Gastroesophageal sphincter (tissue), 4 donors: Measurements from ENCODE around the gene NUP210. TPM values are rescaled to one million over a fixed set of nuclear protein-coding genes. Genes with fewer than 3 reads are reported as not detected.

Experiments
- ATAC-seq: fragments of 150-250 bp; one replicate; pipeline ENCODE4 v1.9.1; 2016; ENCODE audit warnings: mild to moderate bottlenecking, moderate library complexity
- H3K27ac ChIP-seq, 4 donors: fragments of 200-600 bp; sonication (generic) in 3 of 4; 1 replicate in 3 of 4; 2 replicates in 1 of 4; pipeline ENCODE4 v1.5.1; 2016 to 2019
- H3K27me3 ChIP-seq: fragments of 200-600 bp; sonication (generic); one replicate; pipeline ENCODE4 v1.5.1; 2019
- H3K36me3 ChIP-seq, 2 donors: fragments of 200-600 bp; sonication (generic); one replicate each; pipeline ENCODE4 v1.5.1; 2019; ENCODE audit warnings: control low read depth in 1 of 2
- H3K4me1 ChIP-seq, 3 donors: fragments of 200-600 bp; sonication (generic); 1 replicate in 2 of 3; 2 replicates in 1 of 3; pipeline ENCODE4 v1.5.1; 2016 to 2019; ENCODE audit warnings: control low read depth in 2 of 3
- H3K4me3 ChIP-seq, 2 donors: fragments of 200-600 bp; sonication (generic); one replicate each; pipeline ENCODE4 v1.5.1; 2019; ENCODE audit warnings: mild to moderate bottlenecking in 1 of 2, moderate library complexity in 1 of 2
- H3K9me3 ChIP-seq, 3 donors: fragments of 200-600 bp; sonication (generic); one replicate each; pipeline ENCODE4 v1.5.1; 2017 to 2019; ENCODE audit warnings: control low read depth in 2 of 3
- CTCF ChIP-seq, 4 experiments: fragments of 200-600 bp in 2 of 4; fragments of 450-650 bp in 2 of 4; sonication (generic) in 1 of 4; IDR thresholded peaks; one replicate each; pipeline ENCODE4 v1.5.1; 2017 to 2019; ENCODE audit warnings: antibody characterized with exemption in 4 of 4, mild to moderate bottlenecking in 2 of 4, moderate library complexity in 2 of 4
- EP300 ChIP-seq: sonication (generic); formaldehyde crosslinking; IDR thresholded peaks from one replicate; pipeline ENCODE4 v1.6.1; 2017; ENCODE audit warnings: antibody characterized with exemption, mild to moderate bottlenecking
- POLR2A ChIP-seq, 2 donors: fragments of 450-650 bp; IDR thresholded peaks; one replicate each; pipeline ENCODE4 v1.6.1; 2017; ENCODE audit warnings: antibody characterized with exemption in 2 of 2, mild to moderate bottlenecking in 2 of 2, moderate library complexity in 1 of 2
- POLR2AphosphoS5 ChIP-seq: sonication (generic); formaldehyde crosslinking; IDR thresholded peaks from one replicate; pipeline ENCODE4 v1.6.1; 2017; ENCODE audit warnings: antibody characterized with exemption
- WGBS, 2 donors: methylation state at CpG; one replicate each; pipeline ENCODE4 v1.1.5; 2018; ENCODE audit warnings: low coverage in 1 of 2; 5-methylcytosine and 5-hydroxymethylcytosine counted together
- total RNA-seq, 4 donors: library from RNA; depleted of rRNA; stranded (reverse); fragments of >200 nt; gene quantifications; one replicate each; pipeline ENCODE4 v1.1.0, GENCODE V29; 2016

Gene NUP210
- total RNA-seq, 4 donors from 2014 or later, result 3.0 to 6.2 (median 4.5) TPM

GRCh38 chr3:13424141-13424844 is 4.2 kb upstream of the NUP210 start:
- TF ChIP-seq POLR2AphosphoS5, result no peak
- Histone ChIP-seq H3K27ac (no peak overlapping the region), H3K36me3 (no peaks in the 10 kb centered on the region), H3K4me1 (peaks cover 0 to 12% (median 2%) of the 10 kb centered on the region in 3 donors), H3K4me3 (no peak overlapping the region), H3K27me3 (peaks cover 16% of the 10 kb centered on the region), H3K9me3 (no peaks in the 10 kb centered on the region)
- no peak for ATAC-seq
- 52 to 65% methylated on average over 2 to 3 of the region's 3 CpGs for WGBS, 2 donors

- no peak for ATAC-seq
These were observed 976 bp upstream of the NUP210 start for GRCh38 chr3:13420831-13421765.

GRCh38 chr3:13419505-13420044 is 547 bp downstream of the NUP210 start:
- H3K4me1 ChIP-seq, result peaks cover 0 to 24% (median 6%) of the 10 kb centered on the region in 3 donors
- H3K27ac ChIP-seq, result peak overlapping the region in 3 of 4 donors; percentile 68 to 77 (median 71)
- TF ChIP-seq POLR2A (IDR thresholded peaks at IDR 0.05) (no peak), EP300 (no peak), POLR2AphosphoS5 (no peak), CTCF (IDR thresholded peaks at IDR 0.05) (peak in 2 of 4 experiments; percentile 11 to 28)
- no peaks in the 10 kb centered on the region for H3K9me3 ChIP-seq
- H3K27me3 ChIP-seq, result peaks cover 18% of the 10 kb centered on the region
- ATAC-seq, result peak; percentile 60
- no peaks in the 10 kb centered on the region for H3K36me3 ChIP-seq
- H3K4me3 ChIP-seq, result peak overlapping the region; percentile 37 to 67
- WGBS, 2 donors, result no CpG with 5 or more reads among the region's 64 CpGs

More at GRCh38 chr3:13420831-13421765, 976 bp upstream of the NUP210 start:
- 65 to 68% methylated on average over 3 to 13 of the region's 27 CpGs for WGBS, 2 donors
- Histone ChIP-seq H3K36me3 (no peaks in the 10 kb centered on the region), H3K4me1 (peaks cover 0 to 24% (median 6%) of the 10 kb centered on the region in 3 donors), H3K9me3 (no peaks in the 10 kb centered on the region), H3K27ac (peak overlapping the region in 1 of 4 donors; percentile 77), H3K4me3 (peak overlapping the region in 1 of 2 donors; percentile 67), H3K27me3 (peaks cover 18% of the 10 kb centered on the region)
- TF ChIP-seq CTCF (IDR thresholded peaks at IDR 0.05), result no peak
- TF ChIP-seq POLR2A (IDR thresholded peaks at IDR 0.05), result no peak
- TF ChIP-seq EP300, result no peak
- TF ChIP-seq POLR2AphosphoS5, result no peak

GRCh38 chr3:13417166-13417947 is 2.8 kb downstream of the NUP210 start:
- Histone ChIP-seq H3K27ac (no peak overlapping the region), H3K4me1 (peaks cover 0 to 24% (median 6%) of the 10 kb centered on the region in 3 donors), H3K4me3 (no peak overlapping the region), H3K36me3 (no peaks in the 10 kb centered on the region), H3K27me3 (peaks cover 18% of the 10 kb centered on the region), H3K9me3 (no peaks in the 10 kb centered on the region)
- 64 to 76% methylated on average over 6 of the region's 6 CpGs for WGBS, 2 donors
- no peak for ATAC-seq
- TF ChIP-seq POLR2A (IDR thresholded peaks at IDR 0.05) (no peak), CTCF (IDR thresholded peaks at IDR 0.05) (no peak), EP300 (no peak), POLR2AphosphoS5 (no peak)
